GM23248 (cell line): Measurements from ENCODE around the gene CEP152. TPM values are rescaled to one million over a fixed set of nuclear protein-coding genes. Genes with fewer than 3 reads are reported as not detected.

Experiments used
- DNase-seq: peaks from one replicate; pipeline ENCODE4 v3.0.0-alpha.2; 2015
- H2AFZ ChIP-seq: fragments of 200-600 bp; sonication (generic); 2 replicates; pipeline ENCODE4 v1.6.1; 2016; ENCODE audit warnings: antibody characterized with exemption
- H3F3A ChIP-seq: fragments of 200-600 bp; sonication (generic); 2 replicates; pipeline ENCODE4 v1.6.1; 2016; ENCODE audit warnings: mild to moderate bottlenecking, antibody characterized with exemption, mixed run types; ENCODE audit not compliant: insufficient read depth
- H3K27ac ChIP-seq: fragments of 200-600 bp; sonication (generic); 2 replicates; pipeline ENCODE4 v1.5.1; 2016; ENCODE audit warnings: mild to moderate bottlenecking
- H3K27me3 ChIP-seq: fragments of 200-600 bp; sonication (generic); replicated peaks from 2 replicates; pipeline ENCODE4 v1.6.1; 2016; ENCODE audit warnings: mild to moderate bottlenecking; ENCODE audit not compliant: insufficient read depth
- H3K36me3 ChIP-seq: fragments of 200-600 bp; sonication (generic); 2 replicates; pipeline ENCODE4 v1.6.1; 2016; ENCODE audit warnings: low read depth, mild to moderate bottlenecking
- H3K4me1 ChIP-seq: fragments of 200-600 bp; sonication (generic); 2 replicates; pipeline ENCODE4 v1.6.1; 2016; ENCODE audit warnings: mild to moderate bottlenecking; ENCODE audit not compliant: insufficient read depth
- H3K4me2 ChIP-seq: fragments of 200-600 bp; sonication (generic); one replicate; pipeline ENCODE4 v1.6.1; 2016; ENCODE audit warnings: mild to moderate bottlenecking; ENCODE audit not compliant: unreplicated experiment
- H3K4me3 ChIP-seq: fragments of 200-600 bp; sonication (generic); 2 replicates; pipeline ENCODE4 v1.5.1; 2016; ENCODE audit warnings: mild to moderate bottlenecking
- H3K79me2 ChIP-seq: fragments of 200-600 bp; sonication (generic); 2 replicates; pipeline ENCODE4 v1.6.1; 2016; ENCODE audit warnings: mild to moderate bottlenecking; ENCODE audit not compliant: insufficient read depth
- H3K9ac ChIP-seq: fragments of 200-600 bp; sonication (generic); 2 replicates; pipeline ENCODE4 v1.6.1; 2016; ENCODE audit warnings: mild to moderate bottlenecking
- H3K9me2 ChIP-seq: fragments of 200-600 bp; sonication (generic); 2 replicates; pipeline ENCODE4 v1.6.1; 2016; ENCODE audit warnings: mixed run types, mild to moderate bottlenecking, moderate library complexity; ENCODE audit not compliant: insufficient read depth
- H3K9me3 ChIP-seq: fragments of 200-600 bp; sonication (generic); one replicate; pipeline ENCODE4 v1.6.1; 2017; ENCODE audit warnings: low read depth
- H4K20me1 ChIP-seq: fragments of 200-600 bp; sonication (generic); 2 replicates; pipeline ENCODE4 v1.6.0; 2016; ENCODE audit not compliant: insufficient read depth
- EZH2 ChIP-seq: fragments of 200-600 bp; sonication (generic); IDR thresholded peaks from 2 replicates; pipeline ENCODE4 v1.6.1; 2018; ENCODE audit warnings: antibody characterized with exemption, mild to moderate bottlenecking; ENCODE audit not compliant: insufficient read depth, poor library complexity, severe bottlenecking
- EZH2phosphoT487 ChIP-seq: fragments of 200-600 bp; sonication (generic); IDR thresholded peaks from 2 replicates; pipeline ENCODE4 v1.6.1; 2018; ENCODE audit warnings: antibody characterized with exemption, moderate library complexity, mild to moderate bottlenecking, low read depth; ENCODE audit not compliant: insufficient read depth
- WGBS, 2 experiments: methylation state at CpG; one replicate each; pipeline ENCODE4 v1.1.6; 2015 to 2017; ENCODE audit warnings: low lambda C conversion rate in 2 of 2, low coverage in 1 of 2; ENCODE audit errors: missing lambda C conversion rate in 2 of 2; 5-methylcytosine and 5-hydroxymethylcytosine counted together
- in situ Hi-C: fragments of 300-500 bp; cut with MboI; formaldehyde crosslinking; loops from 2 replicates; pipeline ENCODE4 v1.15.0; 2020
- polyA plus RNA-seq: library from polyadenylated mRNA; unstranded; fragments of >200 nt; fragmentation: Nextera tagmentation; extraction: Ambion mirVana; gene quantifications from 2 replicates; pipeline ENCODE4 v1.2.1, GENCODE V29; 2016
- total RNA-seq: library from RNA; depleted of rRNA; stranded (reverse); fragments of >200 nt; shearing (Covaris generic); gene quantifications from 2 replicates; pipeline ENCODE4 v1.2.3, GENCODE V29; 2014

The CEP152 gene
- total and polyA plus RNA-seq, 2 experiments from 2014 or later = 1.8 to 3.6 TPM

DNA sequence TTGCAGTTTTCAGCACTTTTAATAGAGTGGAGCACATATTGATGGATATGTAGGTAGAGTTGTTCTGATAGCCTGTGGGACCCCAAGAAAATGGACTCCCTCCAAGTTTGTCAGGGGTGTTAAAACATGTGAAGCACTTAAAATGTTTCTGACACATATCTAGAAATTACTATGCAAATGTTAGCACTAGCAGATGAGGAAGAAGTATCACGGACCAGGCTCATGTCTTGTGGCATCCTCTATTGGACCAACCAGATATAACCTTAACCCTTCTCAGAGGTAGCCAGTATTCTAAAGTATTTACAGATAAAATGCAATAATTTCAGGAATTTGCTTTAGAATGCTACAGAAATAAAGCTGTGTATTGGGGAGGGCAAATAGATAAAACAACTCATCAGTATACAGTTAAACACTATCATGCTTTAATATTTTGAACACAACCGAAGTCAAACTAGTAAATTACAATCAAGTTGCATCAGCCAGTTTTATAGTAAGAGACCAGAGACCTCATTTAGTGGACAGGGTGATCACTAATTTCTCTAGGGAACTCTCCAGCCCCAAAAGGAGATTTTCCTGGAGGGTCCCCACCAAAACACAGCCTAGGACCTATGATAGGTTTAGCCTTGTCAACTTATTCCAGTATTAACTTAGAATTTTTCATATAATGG is 108.2 kb downstream of the CEP152 start:
- Histone ChIP-seq H3K27ac (peak overlapping the region; percentile 60), H3K4me2 (peak overlapping the region; percentile 29), H2AFZ (peak overlapping the region; percentile 6; the same call in 1 of the 2 replicates), H3F3A (peaks cover 10% of the 10 kb centered on the region), H3K36me3 (no peaks in the 10 kb centered on the region), H3K27me3 (no peaks in the 10 kb centered on the region), H3K9ac (peak overlapping the region; percentile 34; the same call in 1 of the 2 replicates), H4K20me1 (no peaks in the 10 kb centered on the region), H3K9me3 (no peaks in the 10 kb centered on the region), H3K9me2 (no peaks in the 10 kb centered on the region), H3K4me3 (no peak overlapping the region), H3K4me1 (peaks cover 19% of the 10 kb centered on the region), H3K79me2 (no peaks in the 10 kb centered on the region)
- 95 to 96% methylated on average over 2 of the region's 2 CpGs for WGBS, 2 experiments
- TF ChIP-seq EZH2phosphoT487 (no peak), EZH2 (no peak)
- peak; percentile 42 for DNase-seq
- in situ Hi-C loops = no loop called here

DNA sequence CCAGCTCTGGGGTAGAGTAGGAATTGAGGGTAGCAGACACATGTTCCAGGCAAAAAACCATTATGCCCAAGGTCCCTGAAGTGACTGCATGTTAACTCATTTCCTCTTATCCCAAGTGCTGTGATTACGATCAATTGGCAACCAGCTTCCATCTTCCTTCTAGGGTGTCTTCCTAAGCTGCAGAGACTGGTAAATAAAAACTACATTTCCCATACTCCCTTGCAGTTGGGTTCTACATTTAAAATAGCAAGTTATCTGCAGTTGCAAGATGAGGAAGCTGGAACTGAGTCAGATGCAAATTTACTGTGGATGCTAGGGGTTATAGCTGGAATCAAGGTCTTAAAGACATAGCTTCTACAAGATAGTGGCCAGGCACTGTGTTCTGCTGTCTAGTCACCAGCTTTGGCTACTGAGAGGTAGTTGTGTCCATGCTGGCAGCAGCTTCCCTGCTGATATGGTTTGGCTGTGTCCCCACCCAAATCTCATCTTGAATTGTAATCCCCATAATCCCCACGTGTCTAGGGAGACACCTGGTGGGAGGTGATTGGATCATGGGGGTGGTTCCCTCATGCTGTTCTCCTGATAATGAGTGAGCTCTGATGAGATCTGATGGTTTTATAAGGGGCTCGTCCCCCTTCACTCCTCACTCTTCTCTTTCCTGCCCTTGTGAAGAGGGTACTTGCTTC is 114.1 kb downstream of the CEP152 start:
- H3K36me3 ChIP-seq = no peaks in the 10 kb centered on the region
- no peaks in the 10 kb centered on the region for H3K9me3 ChIP-seq
- TF ChIP-seq EZH2 = no peak
- TF ChIP-seq EZH2phosphoT487 = no peak
- H3K27me3 ChIP-seq = no peaks in the 10 kb centered on the region
- no peaks in the 10 kb centered on the region for H3K9me2 ChIP-seq
- 57 to 60% methylated on average over 3 of the region's 3 CpGs for WGBS, 2 experiments
- peak; percentile 63 for DNase-seq
- H3F3A ChIP-seq = peaks cover 47% of the 10 kb centered on the region
- no peak overlapping the region for H2AFZ ChIP-seq
- in situ Hi-C loops = no loop called here
- H3K27ac ChIP-seq = peak overlapping the region; percentile 64; the same call in 1 of the 2 replicates
- no peaks in the 10 kb centered on the region for H4K20me1 ChIP-seq
- no peak overlapping the region for H3K4me3 ChIP-seq
- H3K4me2 ChIP-seq = peak overlapping the region; percentile 7
- H3K79me2 ChIP-seq = no peaks in the 10 kb centered on the region
- H3K9ac ChIP-seq = no peak overlapping the region
- H3K4me1 ChIP-seq = peaks cover 50% of the 10 kb centered on the region

DNA sequence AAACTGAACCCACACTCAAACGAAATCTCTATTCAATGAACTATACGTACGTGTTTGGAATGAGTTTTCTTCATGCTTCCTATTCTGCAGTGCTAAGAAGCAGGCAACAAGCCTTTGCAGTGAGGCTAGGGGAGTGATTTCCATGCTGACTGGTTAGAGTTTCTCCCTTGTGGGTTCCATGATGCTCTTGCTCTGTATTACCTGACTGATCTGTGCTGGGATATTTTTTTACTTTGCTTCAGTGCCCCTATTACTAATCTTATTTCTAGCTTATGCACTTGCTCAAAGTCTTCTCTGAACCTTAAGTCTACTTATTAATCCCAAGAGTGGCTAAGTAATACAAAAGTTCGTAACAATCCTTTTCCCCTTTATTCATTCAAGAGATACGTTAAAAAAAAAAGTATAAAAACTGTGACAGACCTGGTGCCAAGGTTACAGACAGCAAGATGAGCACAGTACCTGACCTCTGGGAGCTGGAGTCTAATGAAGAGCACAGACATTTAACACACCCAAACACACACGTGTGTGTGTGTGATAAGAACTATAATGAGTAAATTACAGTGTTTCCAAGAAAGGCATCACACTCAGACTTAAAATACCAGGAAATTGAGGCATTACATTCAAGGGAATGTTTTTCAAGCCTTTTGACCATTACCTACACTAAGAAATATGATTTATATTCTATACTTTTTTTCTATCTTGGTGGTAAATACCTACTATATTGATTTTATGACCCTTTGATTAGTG is 114.9 kb downstream of the CEP152 start:
- Histone ChIP-seq H3K27ac (peak overlapping the region; percentile 64), H3K4me3 (peak overlapping the region; percentile 18; the same call in 1 of the 2 replicates), H3K4me1 (peaks cover 55% of the 10 kb centered on the region), H3K9me3 (no peaks in the 10 kb centered on the region), H3F3A (peaks cover 47% of the 10 kb centered on the region), H3K4me2 (peak overlapping the region; percentile 23), H4K20me1 (no peaks in the 10 kb centered on the region), H3K9ac (no peak overlapping the region; the same call in 1 of the 2 replicates), H3K9me2 (no peaks in the 10 kb centered on the region), H3K36me3 (no peaks in the 10 kb centered on the region), H2AFZ (no peak overlapping the region), H3K79me2 (no peaks in the 10 kb centered on the region), H3K27me3 (no peaks in the 10 kb centered on the region)
- no peak for TF ChIP-seq EZH2phosphoT487
- no peak for TF ChIP-seq EZH2
- WGBS, 2 experiments = 71 to 75% methylated on average over 6 of the region's 6 CpGs
- in situ Hi-C loops = no loop called here
- DNase-seq = no peak

DNA sequence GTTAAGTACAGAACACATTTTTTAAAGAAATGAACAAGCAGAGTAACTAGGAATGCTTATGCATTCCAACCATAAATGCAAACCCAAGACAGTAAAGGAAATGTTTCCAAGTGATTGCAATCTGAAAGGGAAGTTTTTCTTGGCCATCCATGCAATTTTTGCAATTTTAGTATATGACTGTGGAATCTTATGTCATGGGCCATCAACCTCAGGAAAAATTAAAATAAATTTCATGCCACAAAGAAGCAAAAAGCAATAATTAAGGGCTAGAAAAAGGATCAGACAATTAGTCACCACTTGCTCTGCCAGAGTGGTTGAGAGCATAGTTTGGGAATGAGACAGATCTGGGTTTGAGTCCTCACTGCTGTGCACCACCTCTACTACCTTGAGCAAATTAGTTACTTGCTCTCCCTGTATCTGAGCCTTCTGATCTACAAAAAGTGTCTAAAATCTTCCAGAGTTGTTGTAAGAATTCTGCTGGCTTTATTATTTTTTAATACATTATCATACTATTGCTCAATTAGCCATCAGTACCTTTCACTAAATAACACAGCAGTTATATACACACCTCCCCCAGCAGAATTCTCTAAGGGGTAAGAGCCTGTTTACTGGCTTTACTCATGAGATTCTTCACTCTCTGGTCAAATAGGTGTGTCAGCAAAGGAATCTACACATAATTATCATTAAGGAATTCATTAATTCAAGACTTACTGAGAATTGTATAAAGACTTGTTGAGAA is 115.6 kb downstream of the CEP152 start:
- Histone ChIP-seq H3K79me2 (no peaks in the 10 kb centered on the region), H3F3A (peaks cover 47% of the 10 kb centered on the region), H3K4me2 (peak overlapping the region; percentile 58), H3K9ac (peak overlapping the region; percentile 27; the same call in 1 of the 2 replicates), H2AFZ (no peak overlapping the region), H4K20me1 (no peaks in the 10 kb centered on the region), H3K9me3 (no peaks in the 10 kb centered on the region), H3K27me3 (no peaks in the 10 kb centered on the region), H3K4me1 (peaks cover 55% of the 10 kb centered on the region), H3K9me2 (no peaks in the 10 kb centered on the region), H3K27ac (peak overlapping the region; percentile 64), H3K4me3 (peak overlapping the region; percentile 18; the same call in 1 of the 2 replicates), H3K36me3 (no peaks in the 10 kb centered on the region)
- peak; percentile 91 for DNase-seq
- no peak for TF ChIP-seq EZH2
- peak; percentile 84 for TF ChIP-seq EZH2phosphoT487
- in situ Hi-C loops = no loop called here
